A549 (cell line): ENCODE data around the gene REC114. TPM values are rescaled to one million over a fixed set of nuclear protein-coding genes. Genes with fewer than 3 reads are reported as not detected.

ENCODE experiments used
- ATAC-seq, 2 experiments: fragments of 200-7000 bp in 1 of 2; fragments of >200 bp in 1 of 2; cut with Nextera tagmentation in 1 of 2; cut with Tn5 transposase in 1 of 2; 3 replicates each; pipeline versions ENCODE4 v1.8.0 to v1.9.1; 2018 to 2020; ENCODE audit warnings: mild to moderate bottlenecking in 1 of 2, moderate library complexity in 1 of 2
- CTCF ChIA-PET: fragments of 300-600 bp; sonication (Branson Sonifier 250); formaldehyde crosslinking; extraction: SDS; loops from one replicate; lab custom pipeline; 2021; ENCODE audit warnings: antibody characterized with exemption, inconsistent platforms; lab: Yijun Ruan, JAX
- POLR2A ChIA-PET: fragments of 350-600 bp; formaldehyde crosslinking; extraction: SDS; loops from one replicate; lab custom pipeline; 2021; ENCODE audit warnings: antibody characterized with exemption, inconsistent platforms; lab: Yijun Ruan, JAX
- DNase-seq, 2 experiments: peaks; one replicate each; pipeline versions ENCODE4 v3.0.0 to v3.0.0-alpha.2; 2011 to 2016; ENCODE audit warnings: low read depth in 1 of 2, low spot score in 1 of 2
- FAIRE-seq: peaks from 2 replicates; lab custom pipeline; 2011; peaks lifted over from hg19 to GRCh38; lab: Jason Lieb, UNC
- H3K27ac ChIP-seq, 2 experiments: fragments of >200 bp; sonication (Bioruptor Twin); formaldehyde crosslinking; 3 replicates each; pipeline ENCODE4 v1.5.1; 2016 to 2017
- H3K4me1 ChIP-seq: fragments of >200 bp; sonication (Bioruptor Twin); formaldehyde crosslinking; 3 replicates; pipeline ENCODE4 v1.6.1; 2016
- H3K4me2 ChIP-seq: fragments of >200 bp; sonication (Bioruptor Twin); formaldehyde crosslinking; 3 replicates; pipeline ENCODE4 v1.6.1; 2016
- H3K4me3 ChIP-seq: fragments of >200 bp; sonication (Bioruptor Twin); formaldehyde crosslinking; 3 replicates; pipeline ENCODE4 v1.5.1; 2016
- H3K9me3 ChIP-seq: fragments of >200 bp; sonication (Bioruptor Twin); formaldehyde crosslinking; 3 replicates; pipeline ENCODE4 v1.6.1; 2016
- BHLHE40 ChIP-seq: IDR thresholded peaks from 2 replicates; pipeline ENCODE4 v1.6.1; 2012; ENCODE audit warnings: low read depth, low read length, inconsistent platforms
- CEBPB ChIP-seq, 2 experiments: fragments of >200 bp in 1 of 2; sonication (Bioruptor Twin) in 1 of 2; formaldehyde crosslinking in 1 of 2; IDR thresholded peaks; 2 replicates each; pipeline ENCODE4 v1.6.1; 2012 to 2016
- CHD2 ChIP-seq: fragments of 150-350 bp; IDR thresholded peaks from 2 replicates; pipeline ENCODE4 v1.6.1; 2014; ENCODE audit warnings: low read length; ENCODE audit not compliant: partially characterized antibody
- CHD4 ChIP-seq: fragments of 200-600 bp; sonication (generic); IDR thresholded peaks from 2 replicates; pipeline ENCODE4 v1.6.1; 2016; ENCODE audit warnings: antibody characterized with exemption, mild to moderate bottlenecking, borderline replicate concordance
- EP300 ChIP-seq, 2 experiments: fragments of >200 bp; sonication (Bioruptor Twin); formaldehyde crosslinking; IDR thresholded peaks; 2 replicates in 1 of 2; 3 replicates in 1 of 2; pipeline ENCODE4 v1.6.1; 2016 to 2017
- FOXS1 ChIP-seq: fragments of 250-450 bp; sonication (Bioruptor Pico); IDR thresholded peaks from 2 replicates; pipeline ENCODE4 v1.5.0; 2020; ENCODE audit warnings: mild to moderate bottlenecking, moderate library complexity
- GATA3 ChIP-seq: IDR thresholded peaks from 2 replicates; pipeline ENCODE4 v1.6.1; 2012; ENCODE audit warnings: borderline replicate concordance
- HDAC2 ChIP-seq: fragments of 200-600 bp; sonication (generic); IDR thresholded peaks from 2 replicates; pipeline ENCODE4 v1.6.1; 2016
- HOXB5 ChIP-seq: fragments of 250-450 bp; sonication (Bioruptor Pico); IDR thresholded peaks from 2 replicates; pipeline ENCODE4 v1.5.0; 2020; ENCODE audit warnings: mild to moderate bottlenecking, moderate library complexity
- KDM5A ChIP-seq: fragments of 200-600 bp; sonication (generic); IDR thresholded peaks from 2 replicates; pipeline ENCODE4 v1.6.1; 2016; ENCODE audit warnings: antibody characterized with exemption, mild to moderate bottlenecking
- MAFK ChIP-seq: fragments of 450-650 bp; IDR thresholded peaks from 2 replicates; pipeline ENCODE4 v1.6.1; 2014; ENCODE audit not compliant: partially characterized antibody
- POLR2A ChIP-seq: IDR thresholded peaks from 2 replicates; pipeline ENCODE4 v1.6.1; 2012; ENCODE audit warnings: mild to moderate bottlenecking, low read length
- POLR2AphosphoS2 ChIP-seq: conservative IDR thresholded peaks from 2 replicates; pipeline ENCODE4 v1.6.1; 2012; ENCODE audit warnings: low read length, improper control_type of control experiment, inconsistent platforms
- RAD21 ChIP-seq, 2 experiments: fragments of >200 bp in 1 of 2; sonication (Bioruptor Twin) in 1 of 2; formaldehyde crosslinking in 1 of 2; IDR thresholded peaks in 1 of 2; conservative IDR thresholded peaks in 1 of 2; 2 replicates in 1 of 2; 3 replicates in 1 of 2; pipeline ENCODE4 v1.6.1; 2012 to 2018; ENCODE audit warnings: inconsistent platforms in 1 of 2
- RARB ChIP-seq: fragments of 250-450 bp; sonication (Bioruptor Pico); IDR thresholded peaks from 2 replicates; pipeline ENCODE4 v1.8.0; 2021; ENCODE audit warnings: mild to moderate bottlenecking, moderate library complexity
- RNF2 ChIP-seq: fragments of 200-600 bp; sonication (generic); IDR thresholded peaks from 2 replicates; pipeline ENCODE4 v1.6.1; 2016; ENCODE audit warnings: low read depth, mild to moderate bottlenecking, antibody characterized with exemption, moderate library complexity, borderline replicate concordance
- TFCP2L1 ChIP-seq: fragments of 250-450 bp; sonication (Bioruptor Pico); IDR thresholded peaks from 2 replicates; pipeline ENCODE4 v1.5.0; 2021; ENCODE audit warnings: mild to moderate bottlenecking
- ZFP36 ChIP-seq: fragments of 450-650 bp; IDR thresholded peaks from 2 replicates; pipeline ENCODE4 v1.6.1; 2014; ENCODE audit warnings: borderline replicate concordance; ENCODE audit not compliant: partially characterized antibody
- ZSCAN20 ChIP-seq: fragments of 250-450 bp; sonication (Bioruptor Pico); IDR thresholded peaks from 2 replicates; pipeline ENCODE4 v1.8.0; 2022; ENCODE audit warnings: mild to moderate bottlenecking, moderate library complexity
- WGBS: methylation state at CpG from one replicate; pipeline ENCODE4 v1.1.6; 2017; ENCODE audit errors: missing lambda C conversion rate; 5-methylcytosine and 5-hydroxymethylcytosine counted together
- polyA plus RNA-seq, 4 experiments: library from polyadenylated mRNA; depleted of rRNA in 3 of 4; stranded (reverse); fragments of >200 nt; fragmentation: RNase III in 1 of 4; extraction: RNeasy Plus Mini Kit Qiagen cat#74134 plus additional on column Dnase treatment in 1 of 4; gene quantifications; 2 replicates in 3 of 4; 3 replicates in 1 of 4; pipeline ENCODE4 v1.2.3, GENCODE V29; 2011 to 2017
- TF ChIP-seq, protein P1 (sequence below): IDR thresholded peaks from 2 replicates; pipeline ENCODE4 v1.6.1; 2012
- TF ChIP-seq, protein P2 (sequence below): fragments of 450-650 bp; IDR thresholded peaks from 2 replicates; pipeline ENCODE4 v1.6.1; 2014; ENCODE audit warnings: antibody characterized with exemption
- TF ChIP-seq, protein P3 (sequence below): fragments of >200 bp; sonication (Bioruptor Twin); formaldehyde crosslinking; IDR thresholded peaks from 2 replicates; pipeline ENCODE4 v1.6.1; 2016
- TF ChIP-seq, protein P4 (sequence below): fragments of >200 bp; sonication (Bioruptor Twin); formaldehyde crosslinking; IDR thresholded peaks from 3 replicates; pipeline ENCODE4 v1.5.1; 2016
- TF ChIP-seq, protein P5 (sequence below): fragments of >200 bp; sonication (Bioruptor Twin); formaldehyde crosslinking; IDR thresholded peaks from 3 replicates; pipeline ENCODE4 v1.6.1; 2016

REC114 gene
- polyA plus RNA-seq, 2 of the 4 experiments (the other 2 are of a cell fraction) = not detected

DNA sequence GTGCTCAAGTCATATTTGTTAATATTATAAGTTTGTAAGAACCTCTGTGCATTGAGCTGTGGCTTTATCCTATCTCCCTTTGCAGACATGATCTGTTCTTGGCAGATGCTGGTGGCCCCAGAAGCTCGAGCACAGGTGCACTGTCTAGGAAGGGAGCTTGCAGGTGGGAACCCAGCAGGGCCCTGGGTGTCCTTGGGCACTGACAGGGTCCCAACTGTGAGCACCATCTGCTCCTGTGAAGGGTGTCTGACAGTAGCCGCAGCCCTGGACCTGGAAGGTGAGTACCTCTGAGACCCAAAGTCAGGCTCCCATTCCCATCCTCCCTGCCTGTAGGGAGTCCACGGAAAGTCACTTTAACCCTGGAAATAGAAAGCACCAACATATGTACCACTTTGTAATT, 2.4 kb upstream of the REC114 start:
- no peak for FAIRE-seq

DNA sequence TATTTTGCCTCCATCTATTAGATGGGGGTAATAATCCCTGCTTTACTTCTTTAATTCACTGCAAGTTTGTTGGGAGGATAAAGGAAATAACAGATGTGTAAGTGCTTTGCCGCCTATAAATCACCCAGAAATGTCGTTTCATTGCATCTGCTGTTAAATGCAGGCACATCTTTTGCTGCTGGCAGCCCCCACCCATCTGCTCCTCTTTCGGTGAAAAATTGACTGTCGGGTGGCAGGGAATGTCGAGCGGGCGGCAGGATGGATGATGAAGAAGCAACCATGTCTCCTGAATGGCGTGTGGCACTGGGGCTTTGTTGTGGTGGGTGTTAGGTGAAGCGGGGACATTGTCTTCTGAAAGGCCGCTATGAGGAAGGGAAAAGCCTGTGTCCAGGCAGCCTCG, 543 bp upstream of the REC114 start:
- H3K27ac ChIP-seq = no peak overlapping the region
- no peak overlapping the region for H3K4me2 ChIP-seq
- 65% methylated on average over 11 of the region's 11 CpGs for WGBS
- no peak overlapping the region for H3K4me3 ChIP-seq
- TF ChIP-seq FOXS1 (CRISPR knock-in tag) (no peak), EP300 (IDR thresholded peaks at IDR 0.05) (no peak), GATA3 (no peak), HDAC2 (no peak), RAD21 (conservative IDR thresholded peaks at IDR 0.05 in 1 of 2, IDR thresholded peaks at IDR 0.05 in 1 of 2) (no peak), CHD4 (no peak), TFCP2L1 (CRISPR knock-in tag) (no peak), ZFP36 (no peak), MAFK (no peak), ZSCAN20 (no peak), RARB (no peak)
- TF ChIP-seq, protein P1, sequence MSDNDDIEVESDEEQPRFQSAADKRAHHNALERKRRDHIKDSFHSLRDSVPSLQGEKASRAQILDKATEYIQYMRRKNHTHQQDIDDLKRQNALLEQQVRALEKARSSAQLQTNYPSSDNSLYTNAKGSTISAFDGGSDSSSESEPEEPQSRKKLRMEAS = no peak
- TF ChIP-seq, protein P2, sequence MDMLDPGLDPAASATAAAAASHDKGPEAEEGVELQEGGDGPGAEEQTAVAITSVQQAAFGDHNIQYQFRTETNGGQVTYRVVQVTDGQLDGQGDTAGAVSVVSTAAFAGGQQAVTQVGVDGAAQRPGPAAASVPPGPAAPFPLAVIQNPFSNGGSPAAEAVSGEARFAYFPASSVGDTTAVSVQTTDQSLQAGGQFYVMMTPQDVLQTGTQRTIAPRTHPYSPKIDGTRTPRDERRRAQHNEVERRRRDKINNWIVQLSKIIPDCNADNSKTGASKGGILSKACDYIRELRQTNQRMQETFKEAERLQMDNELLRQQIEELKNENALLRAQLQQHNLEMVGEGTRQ = no peak
- CTCF ChIA-PET = no interaction called here
- DNase-seq = no peak
- no peaks in the 10 kb centered on the region for H3K4me1 ChIP-seq
- FAIRE-seq = no peak
- POLR2A ChIA-PET = no interaction called here
- H3K9me3 ChIP-seq = no peaks in the 10 kb centered on the region
- ATAC-seq = no peak

More for the DNA sequence above, 2.4 kb upstream of the REC114 start:
- Histone ChIP-seq H3K4me3 (no peak overlapping the region), H3K27ac (no peak overlapping the region), H3K4me2 (no peak overlapping the region)
- TF ChIP-seq BHLHE40 (no peak), CEBPB (IDR thresholded peaks at IDR 0.05) (no peak), RNF2 (no peak), RAD21 (conservative IDR thresholded peaks at IDR 0.05 in 1 of 2, IDR thresholded peaks at IDR 0.05 in 1 of 2) (no peak), POLR2A (no peak), HOXB5 (CRISPR knock-in tag) (no peak), TFCP2L1 (CRISPR knock-in tag) (no peak), POLR2AphosphoS2 (no peak), KDM5A (no peak), CHD2 (no peak), RARB (no peak)
- TF ChIP-seq, protein P3, sequence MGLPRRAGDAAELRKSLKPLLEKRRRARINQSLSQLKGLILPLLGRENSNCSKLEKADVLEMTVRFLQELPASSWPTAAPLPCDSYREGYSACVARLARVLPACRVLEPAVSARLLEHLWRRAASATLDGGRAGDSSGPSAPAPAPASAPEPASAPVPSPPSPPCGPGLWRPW = no peak
- TF ChIP-seq, protein P2 = no peak
- TF ChIP-seq, protein P4, sequence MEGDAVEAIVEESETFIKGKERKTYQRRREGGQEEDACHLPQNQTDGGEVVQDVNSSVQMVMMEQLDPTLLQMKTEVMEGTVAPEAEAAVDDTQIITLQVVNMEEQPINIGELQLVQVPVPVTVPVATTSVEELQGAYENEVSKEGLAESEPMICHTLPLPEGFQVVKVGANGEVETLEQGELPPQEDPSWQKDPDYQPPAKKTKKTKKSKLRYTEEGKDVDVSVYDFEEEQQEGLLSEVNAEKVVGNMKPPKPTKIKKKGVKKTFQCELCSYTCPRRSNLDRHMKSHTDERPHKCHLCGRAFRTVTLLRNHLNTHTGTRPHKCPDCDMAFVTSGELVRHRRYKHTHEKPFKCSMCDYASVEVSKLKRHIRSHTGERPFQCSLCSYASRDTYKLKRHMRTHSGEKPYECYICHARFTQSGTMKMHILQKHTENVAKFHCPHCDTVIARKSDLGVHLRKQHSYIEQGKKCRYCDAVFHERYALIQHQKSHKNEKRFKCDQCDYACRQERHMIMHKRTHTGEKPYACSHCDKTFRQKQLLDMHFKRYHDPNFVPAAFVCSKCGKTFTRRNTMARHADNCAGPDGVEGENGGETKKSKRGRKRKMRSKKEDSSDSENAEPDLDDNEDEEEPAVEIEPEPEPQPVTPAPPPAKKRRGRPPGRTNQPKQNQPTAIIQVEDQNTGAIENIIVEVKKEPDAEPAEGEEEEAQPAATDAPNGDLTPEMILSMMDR = no peak
- TF ChIP-seq, protein P5, sequence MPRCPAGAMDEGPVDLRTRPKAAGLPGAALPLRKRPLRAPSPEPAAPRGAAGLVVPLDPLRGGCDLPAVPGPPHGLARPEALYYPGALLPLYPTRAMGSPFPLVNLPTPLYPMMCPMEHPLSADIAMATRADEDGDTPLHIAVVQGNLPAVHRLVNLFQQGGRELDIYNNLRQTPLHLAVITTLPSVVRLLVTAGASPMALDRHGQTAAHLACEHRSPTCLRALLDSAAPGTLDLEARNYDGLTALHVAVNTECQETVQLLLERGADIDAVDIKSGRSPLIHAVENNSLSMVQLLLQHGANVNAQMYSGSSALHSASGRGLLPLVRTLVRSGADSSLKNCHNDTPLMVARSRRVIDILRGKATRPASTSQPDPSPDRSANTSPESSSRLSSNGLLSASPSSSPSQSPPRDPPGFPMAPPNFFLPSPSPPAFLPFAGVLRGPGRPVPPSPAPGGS = no peak
- TF ChIP-seq, all 56 proteins: peak for 0
- no peak; a peak in 1 of 6 replicates for ATAC-seq
- H3K9me3 ChIP-seq = no peaks in the 10 kb centered on the region
- H3K4me1 ChIP-seq = no peaks in the 10 kb centered on the region
- whole genome bisulfite sequencing = 44% methylated on average over 3 of the region's 3 CpGs
- POLR2A ChIA-PET = no interaction called here
- DNase-seq = no peak
- CTCF ChIA-PET = interaction anchor here (1.0 to 1.9 kb wide), 3 partner anchors 15 to 120 kb away, joined by 3 to 4 read pairs (median 3); no protein-coding TSS in a partner anchor
